Memory B cell (primary cell): ENCODE results near the gene SYNGR1.

Experiments
- ATAC-seq: fragments of 150-1000 bp; cut with Tn5 transposase; 2 replicates; pipeline ENCODE4 v1.10.0; 2021; ENCODE audit warnings: low read depth, mild to moderate bottlenecking, moderate library complexity
- DNase-seq, 2 donors: peaks; one replicate each; pipeline ENCODE4 v3.0.0; 2022; ENCODE audit warnings: low spot score in 2 of 2
- H3K27ac Mint-ChIP-seq: one replicate; pipeline ENCODE4 v1.8.0; 2022; ENCODE audit warnings: mild to moderate bottlenecking, moderate library complexity, mixed read lengths
- H3K27me3 Mint-ChIP-seq: one replicate; pipeline ENCODE4 v1.8.0; 2022; ENCODE audit warnings: mixed read lengths
- H3K36me3 Mint-ChIP-seq: one replicate; pipeline ENCODE4 v1.8.0; 2022; ENCODE audit warnings: mild to moderate bottlenecking, mixed read lengths
- H3K4me1 Mint-ChIP-seq: one replicate; pipeline ENCODE4 v1.8.0; 2022; ENCODE audit warnings: mixed read lengths
- H3K4me3 Mint-ChIP-seq: one replicate; pipeline ENCODE4 v1.8.0; 2022; ENCODE audit warnings: mild to moderate bottlenecking, moderate library complexity, mixed read lengths
- H3K9me3 Mint-ChIP-seq: one replicate; pipeline ENCODE4 v1.8.0; 2022; ENCODE audit warnings: mixed read lengths

Gene SYNGR1

DNA sequence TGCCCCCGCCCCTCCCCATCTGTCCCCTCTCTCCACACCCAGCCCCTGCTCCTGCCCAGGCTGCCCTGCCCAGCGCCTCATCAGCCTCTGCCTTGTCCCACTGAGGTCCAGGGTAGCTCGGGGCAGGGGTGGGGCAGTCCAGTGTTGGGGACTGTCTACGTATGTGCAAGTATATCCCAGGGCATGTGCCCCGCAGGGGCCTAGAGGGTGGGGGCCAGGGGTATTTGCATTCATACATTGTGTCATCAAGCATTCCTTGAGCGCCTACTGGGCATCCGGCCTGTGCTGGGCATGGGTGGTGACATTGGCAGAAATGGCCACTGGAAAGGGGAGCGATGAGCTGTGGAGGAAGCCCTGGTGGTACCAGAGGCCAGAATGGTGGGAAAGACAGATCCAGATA is 32.1 kb downstream of the SYNGR1 start:
- H3K36me3 Mint-ChIP-seq, result peaks cover 2% of the 10 kb centered on the region
- no peak for DNase-seq
- no peaks in the 10 kb centered on the region for H3K27me3 Mint-ChIP-seq
- no peaks in the 10 kb centered on the region for H3K9me3 Mint-ChIP-seq
- peaks cover 7% of the 10 kb centered on the region for H3K4me1 Mint-ChIP-seq
- no peak overlapping the region for H3K27ac Mint-ChIP-seq
- H3K4me3 Mint-ChIP-seq, result no peak overlapping the region
- no peak for ATAC-seq

DNA sequence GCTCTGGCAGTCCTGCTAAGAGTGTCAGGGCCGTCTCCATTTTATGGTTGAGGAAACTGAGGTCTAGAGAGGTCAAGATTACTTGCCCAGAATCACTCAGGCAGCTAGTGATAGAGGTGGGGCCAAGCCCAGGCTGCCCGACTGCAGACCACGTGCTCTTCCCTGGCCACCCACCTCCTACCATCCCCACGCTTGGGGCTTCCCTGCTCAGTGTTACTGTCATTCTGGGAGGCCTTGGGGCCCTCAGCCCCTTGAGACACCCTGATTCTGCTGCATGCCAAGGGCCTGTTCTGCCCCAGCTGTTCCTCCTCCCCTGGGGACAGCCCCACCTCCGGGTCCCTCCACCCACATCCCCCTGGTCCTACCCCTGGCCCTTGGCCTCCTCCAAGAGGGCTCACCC is 32.6 kb downstream of the SYNGR1 start:
- DNase-seq, result no peak
- peaks cover 2% of the 10 kb centered on the region for H3K36me3 Mint-ChIP-seq
- H3K4me1 Mint-ChIP-seq, result peaks cover 12% of the 10 kb centered on the region
- ATAC-seq, result no peak
- H3K4me3 Mint-ChIP-seq, result no peak overlapping the region
- no peak overlapping the region for H3K27ac Mint-ChIP-seq
- H3K27me3 Mint-ChIP-seq, result no peaks in the 10 kb centered on the region
- H3K9me3 Mint-ChIP-seq, result no peaks in the 10 kb centered on the region

DNA sequence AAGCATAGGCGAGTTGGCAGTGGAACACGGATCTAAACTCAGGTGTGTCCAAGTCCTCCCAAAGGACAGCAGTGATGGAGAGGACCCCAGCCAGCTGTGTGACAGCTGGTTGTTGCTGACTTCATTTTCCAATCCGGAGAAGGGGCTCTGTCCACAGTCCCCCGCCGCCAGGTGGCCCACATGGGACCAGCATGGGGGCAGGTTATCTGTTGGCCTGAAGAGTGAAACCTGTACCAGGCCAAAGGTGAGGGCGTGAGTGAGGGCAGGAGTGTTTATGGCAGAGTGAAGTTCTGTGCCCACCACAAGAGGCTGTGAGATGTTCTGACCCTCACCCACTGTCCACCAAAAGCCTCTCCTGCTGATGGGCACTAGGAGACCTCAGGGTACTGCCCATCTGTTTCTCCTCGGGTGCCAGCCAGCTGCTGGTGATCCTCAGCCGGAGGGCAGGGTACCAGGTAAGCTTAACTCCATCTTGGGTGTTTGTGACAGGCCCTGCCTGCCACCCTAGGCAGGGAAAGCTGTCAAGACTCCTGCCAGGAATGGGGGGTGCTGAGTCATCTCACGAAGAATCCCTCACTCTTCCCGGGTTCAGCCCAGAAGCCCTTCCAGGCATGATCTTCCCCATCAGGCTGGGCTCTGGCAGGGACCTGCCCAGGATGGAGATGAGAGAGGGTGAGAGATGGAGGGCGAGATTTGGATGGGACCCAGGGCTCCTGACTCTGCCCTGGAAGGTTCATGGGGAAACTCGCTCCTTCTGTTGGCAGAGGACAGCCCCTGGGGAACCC is 34.2 kb downstream of the SYNGR1 start:
- Mint-ChIP-seq H3K9me3 (no peaks in the 10 kb centered on the region), H3K36me3 (no peaks in the 10 kb centered on the region), H3K4me3 (no peak overlapping the region), H3K27me3 (no peaks in the 10 kb centered on the region), H3K27ac (peak overlapping the region; percentile 41), H3K4me1 (peaks cover 14% of the 10 kb centered on the region)
- DNase-seq, result no peak
- ATAC-seq, result no peak

DNA sequence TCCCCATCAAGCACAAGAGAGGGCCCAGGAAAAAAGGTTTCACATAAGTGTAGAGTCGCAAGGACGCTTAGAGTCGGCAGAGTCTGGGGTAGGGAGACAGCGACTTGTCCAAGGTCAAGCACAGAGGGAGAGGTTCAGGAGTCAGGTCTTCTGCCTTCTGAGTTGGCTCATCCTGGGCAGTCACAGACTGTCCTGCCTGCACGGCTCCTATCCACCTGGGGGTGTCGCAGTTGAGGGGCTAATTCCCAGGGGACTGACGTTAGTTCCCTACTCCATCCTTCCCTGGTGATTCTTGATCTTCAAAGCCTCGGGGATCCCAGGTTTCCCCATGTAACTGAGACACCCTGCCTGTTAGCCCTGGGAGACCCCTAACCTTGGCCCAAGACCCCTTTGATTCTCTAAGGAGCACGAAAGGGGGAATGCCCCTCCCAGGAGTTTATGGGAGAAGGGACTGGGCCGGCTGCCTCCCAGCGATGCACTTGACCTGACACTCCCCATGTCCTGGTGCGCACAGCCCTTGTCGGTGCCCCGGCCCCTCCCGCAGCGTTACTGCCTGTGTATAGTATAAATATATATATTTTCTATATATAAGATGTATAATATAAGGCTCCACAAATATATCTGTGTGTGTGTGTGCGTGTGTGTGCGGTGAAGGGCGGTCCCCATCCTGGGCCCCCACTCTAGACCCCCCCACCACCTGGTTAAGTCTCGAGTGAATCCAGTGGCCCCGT is 35.1 kb downstream of the SYNGR1 start:
- H3K27ac Mint-ChIP-seq, result peak overlapping the region; percentile 41
- H3K27me3 Mint-ChIP-seq, result no peaks in the 10 kb centered on the region
- DNase-seq (no peak), ATAC-seq (no peak)
- peaks cover 14% of the 10 kb centered on the region for H3K4me1 Mint-ChIP-seq
- no peaks in the 10 kb centered on the region for H3K36me3 Mint-ChIP-seq
- H3K9me3 Mint-ChIP-seq, result no peaks in the 10 kb centered on the region
- no peak overlapping the region for H3K4me3 Mint-ChIP-seq

DNA sequence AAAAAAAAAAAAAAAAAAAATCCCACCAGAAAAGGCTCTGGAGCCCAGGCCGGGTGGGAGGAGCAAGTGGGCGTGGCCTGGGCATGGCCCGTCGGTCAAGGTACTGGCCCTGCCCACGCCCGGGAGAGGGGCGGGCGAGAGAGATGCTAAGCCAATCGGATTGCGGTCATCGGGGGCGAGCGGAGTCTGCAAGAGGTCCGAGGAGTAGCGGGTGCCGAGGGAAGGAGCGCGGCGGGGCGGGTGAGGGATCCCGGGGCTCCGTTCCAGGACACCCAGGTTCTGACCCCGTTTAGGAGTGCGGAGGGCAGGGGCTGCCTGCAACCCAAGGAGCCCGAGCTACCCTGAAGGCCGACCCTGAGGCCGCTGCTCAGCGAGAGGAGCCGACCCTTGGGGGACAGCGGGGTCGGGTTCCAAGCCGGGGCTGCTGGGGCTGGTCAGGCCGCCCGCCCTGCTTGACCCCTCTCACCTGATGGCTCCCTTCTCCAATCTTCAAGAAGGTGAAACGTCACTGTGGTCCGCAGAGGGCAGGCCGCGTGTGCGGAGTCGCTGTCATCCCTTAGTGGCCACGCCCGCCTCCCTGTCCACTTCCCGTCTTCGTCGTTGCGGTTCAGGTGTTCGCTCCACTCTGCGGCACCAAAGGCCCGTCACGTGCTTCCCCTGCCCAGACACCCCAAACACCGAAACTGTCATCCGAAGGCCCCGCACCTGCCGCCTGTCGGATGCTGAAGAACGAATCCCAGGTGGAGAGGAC is 38.6 kb downstream of the SYNGR1 start:
- H3K4me1 Mint-ChIP-seq, result peaks cover 7% of the 10 kb centered on the region
- peak overlapping the region; percentile 72 for H3K27ac Mint-ChIP-seq
- no peaks in the 10 kb centered on the region for H3K9me3 Mint-ChIP-seq
- peak; percentile 43 to 57 for DNase-seq
- peak overlapping the region; percentile 83 for H3K4me3 Mint-ChIP-seq
- no peaks in the 10 kb centered on the region for H3K27me3 Mint-ChIP-seq
- H3K36me3 Mint-ChIP-seq, result no peaks in the 10 kb centered on the region
- peak; percentile 92 for ATAC-seq

DNA sequence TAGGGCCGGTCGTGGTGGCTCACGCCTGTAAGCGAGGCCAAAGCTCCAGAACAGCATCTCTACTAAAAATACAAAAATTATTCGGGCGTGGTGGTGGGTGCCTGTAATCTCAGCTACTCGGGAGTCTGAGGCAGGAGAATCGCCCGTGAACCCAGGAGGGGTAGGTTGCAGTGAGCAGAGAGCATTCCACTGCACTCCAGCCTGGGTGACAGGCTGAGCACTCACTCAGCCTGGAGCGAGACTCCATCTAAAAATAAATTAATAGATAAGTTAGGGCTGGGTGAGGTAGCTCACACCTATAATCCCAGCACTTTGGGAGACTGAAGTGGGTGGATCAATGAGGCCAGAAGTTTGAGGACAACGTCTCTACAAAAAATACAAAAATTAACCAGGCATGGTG is 39.6 kb downstream of the SYNGR1 start:
- ATAC-seq (no peak), DNase-seq (no peak)
- Mint-ChIP-seq H3K27ac (peak overlapping the region; percentile 72), H3K4me1 (peaks cover 7% of the 10 kb centered on the region), H3K36me3 (no peaks in the 10 kb centered on the region), H3K4me3 (peak overlapping the region; percentile 24), H3K27me3 (no peaks in the 10 kb centered on the region), H3K9me3 (no peaks in the 10 kb centered on the region)

DNA sequence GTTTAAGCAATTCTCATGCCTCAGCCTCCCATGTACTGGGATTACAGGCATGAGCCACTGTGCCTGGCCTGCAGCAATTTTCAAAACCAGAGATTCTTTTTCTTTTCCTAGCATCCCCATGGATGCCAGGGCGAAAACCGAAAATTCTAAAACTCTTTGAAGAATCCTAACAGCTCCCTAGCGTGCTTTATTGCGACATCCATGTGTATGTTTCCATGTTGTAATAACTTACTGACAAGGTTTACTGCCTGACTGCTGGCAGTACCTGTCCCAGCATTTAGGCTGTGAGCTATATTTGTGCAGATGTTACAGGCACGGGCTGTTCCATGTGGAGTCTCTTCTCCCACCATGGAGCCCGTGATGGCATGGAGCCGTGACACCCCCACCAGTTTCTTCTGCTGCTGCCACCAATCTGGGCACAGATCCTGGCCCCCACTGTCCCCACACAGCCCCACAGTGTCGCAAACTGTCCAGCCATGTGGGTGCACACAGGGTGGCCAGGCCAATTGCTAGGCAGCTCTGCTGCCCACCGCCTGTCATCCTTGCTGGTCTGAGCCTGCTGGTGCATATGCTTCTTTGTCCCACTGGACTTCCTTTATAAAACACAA is 42.7 kb downstream of the SYNGR1 start:
- Mint-ChIP-seq H3K27me3 (no peaks in the 10 kb centered on the region), H3K4me3 (no peak overlapping the region), H3K27ac (no peak overlapping the region), H3K4me1 (peaks cover 2% of the 10 kb centered on the region), H3K36me3 (no peaks in the 10 kb centered on the region), H3K9me3 (no peaks in the 10 kb centered on the region)
- no peak for DNase-seq
- no peak for ATAC-seq

DNA sequence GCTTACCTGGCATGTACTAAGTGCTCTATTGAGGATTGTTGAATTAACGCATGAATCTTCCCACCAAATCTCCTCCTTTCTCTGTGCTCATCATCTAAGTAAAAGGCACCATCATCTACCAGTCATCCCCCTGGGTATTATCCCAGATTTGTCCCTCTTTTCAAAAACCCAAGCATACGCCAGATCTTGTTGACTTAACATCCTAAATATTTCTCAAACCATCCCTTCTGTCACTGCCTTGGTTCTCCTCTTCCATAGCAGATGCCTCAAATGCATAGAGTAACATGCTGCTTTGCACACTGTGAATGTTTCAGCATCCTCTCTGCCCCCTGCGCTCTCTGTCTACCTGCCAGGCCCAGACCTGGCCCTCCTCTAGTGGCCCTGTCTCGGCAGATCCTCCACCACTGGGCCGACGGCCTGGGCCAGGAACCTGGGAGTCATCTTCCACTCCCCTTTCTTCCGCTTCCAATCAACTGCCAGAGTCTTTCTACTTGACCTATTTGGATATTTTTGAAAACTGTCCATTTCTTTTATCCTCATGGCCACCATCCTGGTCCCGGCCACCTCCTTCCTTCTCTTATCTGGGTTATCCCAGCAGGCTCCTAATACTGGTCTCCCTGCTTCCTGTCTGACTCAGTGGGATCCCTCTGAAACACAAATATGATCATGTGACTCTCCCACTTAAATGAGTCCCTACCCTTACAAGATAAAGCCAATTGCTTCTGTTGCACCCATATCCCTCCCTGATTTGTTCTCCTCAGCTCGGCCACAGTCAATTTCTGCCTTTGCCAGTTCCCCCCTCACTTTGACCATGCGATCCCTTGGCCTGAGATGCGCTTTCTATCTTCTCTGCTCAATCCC is 46.4 kb downstream of the SYNGR1 start:
- H3K36me3 Mint-ChIP-seq, result no peaks in the 10 kb centered on the region
- no peak overlapping the region for H3K4me3 Mint-ChIP-seq
- H3K27ac Mint-ChIP-seq, result no peak overlapping the region
- peaks cover 7% of the 10 kb centered on the region for H3K4me1 Mint-ChIP-seq
- no peaks in the 10 kb centered on the region for H3K9me3 Mint-ChIP-seq
- no peaks in the 10 kb centered on the region for H3K27me3 Mint-ChIP-seq
- no peak for DNase-seq
- ATAC-seq, result no peak

DNA sequence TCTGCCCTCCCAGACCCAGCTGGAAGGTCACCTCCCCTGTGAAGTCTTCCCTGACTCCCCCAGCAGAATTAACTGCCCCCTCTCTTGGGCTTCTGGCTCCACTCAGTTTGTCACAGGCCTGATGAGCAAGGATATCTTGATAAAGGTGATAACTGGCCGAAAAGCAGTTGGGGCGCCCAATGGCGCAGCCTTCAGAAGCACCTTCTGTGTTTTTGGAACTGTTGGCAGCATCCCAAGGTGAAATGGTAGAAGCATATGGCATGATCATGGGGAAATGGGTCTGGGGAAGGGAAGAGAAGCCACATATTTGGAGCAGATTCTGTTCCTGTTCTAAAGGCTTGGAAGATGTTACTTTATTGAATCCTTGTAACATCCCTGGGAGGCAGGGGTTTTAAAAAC is 47.0 kb downstream of the SYNGR1 start:
- no peaks in the 10 kb centered on the region for H3K9me3 Mint-ChIP-seq
- no peaks in the 10 kb centered on the region for H3K36me3 Mint-ChIP-seq
- DNase-seq (no peak), ATAC-seq (no peak)
- no peak overlapping the region for H3K4me3 Mint-ChIP-seq
- H3K27ac Mint-ChIP-seq, result no peak overlapping the region
- no peaks in the 10 kb centered on the region for H3K27me3 Mint-ChIP-seq
- H3K4me1 Mint-ChIP-seq, result peaks cover 12% of the 10 kb centered on the region

DNA sequence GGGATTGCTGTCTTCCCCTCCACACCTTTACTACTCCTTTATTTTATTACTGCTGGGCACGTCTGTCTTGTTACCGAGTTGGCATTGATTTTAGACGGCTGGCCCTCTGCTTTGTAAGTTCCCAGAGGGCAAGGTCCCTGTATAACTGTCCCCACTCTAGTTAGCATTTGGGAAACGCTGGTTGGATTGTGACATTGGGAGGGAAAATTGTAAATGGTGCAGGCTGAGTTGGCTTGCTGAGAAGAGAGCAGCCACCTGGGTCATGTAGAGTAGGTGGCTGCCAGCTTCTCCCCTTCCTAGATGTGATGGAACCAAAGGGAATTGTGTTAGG is 51.5 kb downstream of the SYNGR1 start:
- DNase-seq (no peak), ATAC-seq (no peak)
- Mint-ChIP-seq H3K36me3 (peaks cover 7% of the 10 kb centered on the region), H3K4me3 (peak overlapping the region; percentile 33), H3K27ac (no peak overlapping the region), H3K27me3 (no peaks in the 10 kb centered on the region), H3K4me1 (peaks cover 22% of the 10 kb centered on the region), H3K9me3 (no peaks in the 10 kb centered on the region)

DNA sequence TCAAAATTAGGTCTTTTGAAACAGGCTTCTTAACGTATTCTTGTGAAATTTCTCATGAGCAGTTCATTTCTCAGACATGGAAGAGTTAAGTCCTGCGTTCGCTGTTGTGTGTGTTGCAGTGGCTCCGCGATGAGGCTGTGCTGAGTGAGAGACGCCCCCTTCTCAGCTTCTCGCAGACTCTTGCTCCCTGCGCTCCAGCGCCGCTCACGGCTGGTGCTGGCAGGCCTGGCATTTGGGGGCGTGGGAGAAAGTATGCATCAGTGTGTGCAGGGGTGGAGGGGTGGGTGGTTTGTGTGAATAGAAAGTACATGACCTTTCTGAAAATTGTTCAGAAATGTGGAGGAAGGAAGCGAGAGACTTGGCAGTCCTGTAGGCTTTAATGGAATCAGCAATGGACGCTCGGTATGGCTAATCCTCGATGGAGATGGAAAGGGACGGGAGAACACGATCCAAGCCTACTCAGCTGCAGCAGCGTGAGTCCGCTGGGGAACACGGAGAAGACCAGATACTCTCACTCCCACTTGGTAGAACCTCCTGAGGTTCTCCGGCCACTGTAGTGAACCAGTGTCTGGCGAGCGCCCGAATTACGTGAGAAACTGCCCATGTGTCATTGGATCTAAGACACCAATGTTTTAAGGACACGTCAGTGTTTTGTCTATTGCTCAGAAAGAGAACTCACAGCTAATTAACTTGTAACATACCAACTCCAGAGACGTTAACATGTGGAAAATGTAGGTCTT is 55.7 kb downstream of the SYNGR1 start:
- H3K4me3 Mint-ChIP-seq, result no peak overlapping the region
- DNase-seq, result no peak
- no peaks in the 10 kb centered on the region for H3K27me3 Mint-ChIP-seq
- no peaks in the 10 kb centered on the region for H3K9me3 Mint-ChIP-seq
- no peak overlapping the region for H3K27ac Mint-ChIP-seq
- H3K4me1 Mint-ChIP-seq, result peaks cover 21% of the 10 kb centered on the region
- ATAC-seq, result no peak
- peaks cover 7% of the 10 kb centered on the region for H3K36me3 Mint-ChIP-seq

DNA sequence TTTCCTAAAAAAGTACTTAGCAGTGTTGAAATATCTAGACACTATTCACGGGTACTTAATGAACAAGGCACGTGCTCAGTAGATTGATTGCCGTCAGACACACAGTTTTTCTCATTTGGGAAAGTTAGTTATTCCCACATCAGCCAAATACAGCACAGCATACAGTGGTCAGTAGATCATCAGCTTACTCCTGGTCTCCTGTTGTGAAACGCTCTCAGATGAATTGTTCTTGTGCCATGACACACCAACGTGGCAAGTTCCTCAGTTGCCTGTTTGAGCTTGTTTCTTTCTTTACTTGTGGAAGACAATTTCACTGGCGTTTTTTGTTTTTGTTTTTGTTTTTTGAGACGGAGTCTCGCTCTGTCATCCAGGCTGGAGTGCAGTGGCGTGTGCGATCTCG is 58.4 kb downstream of the SYNGR1 start:
- H3K9me3 Mint-ChIP-seq, result no peaks in the 10 kb centered on the region
- H3K4me3 Mint-ChIP-seq, result no peak overlapping the region
- ATAC-seq, result no peak
- peaks cover 15% of the 10 kb centered on the region for H3K4me1 Mint-ChIP-seq
- H3K27me3 Mint-ChIP-seq, result no peaks in the 10 kb centered on the region
- H3K27ac Mint-ChIP-seq, result no peak overlapping the region
- H3K36me3 Mint-ChIP-seq, result peaks cover 5% of the 10 kb centered on the region
- DNase-seq, result no peak

DNA sequence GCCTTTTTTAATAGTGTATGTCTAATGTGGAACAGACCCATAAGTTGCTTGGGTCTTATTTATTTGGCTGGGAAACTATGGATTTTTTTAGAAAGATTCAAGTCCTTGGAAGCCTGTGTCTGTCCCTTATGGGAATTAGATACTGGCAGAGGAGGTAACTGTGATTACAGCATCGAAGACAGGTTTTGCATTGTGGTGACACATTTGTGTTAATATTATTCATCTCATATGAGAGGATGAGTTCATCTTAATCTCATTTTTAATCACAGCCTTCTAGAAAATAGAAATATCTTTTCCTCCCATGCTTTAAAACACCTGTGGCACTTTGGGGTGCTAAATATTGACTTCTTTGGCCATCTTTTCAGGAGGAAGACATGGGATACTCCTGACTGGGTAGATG is 59.0 kb downstream of the SYNGR1 start:
- Mint-ChIP-seq H3K4me1 (peaks cover 14% of the 10 kb centered on the region), H3K27me3 (no peaks in the 10 kb centered on the region), H3K4me3 (no peak overlapping the region), H3K9me3 (no peaks in the 10 kb centered on the region), H3K36me3 (peaks cover 3% of the 10 kb centered on the region), H3K27ac (no peak overlapping the region)
- ATAC-seq (no peak), DNase-seq (no peak)
